PFSK-1 (cell line): ENCODE results near the gene SKIL.

Source experiments
- FOXP2 ChIP-seq: optimal IDR thresholded peaks from 2 replicates; pipeline ENCODE3; 2011; ENCODE audit warnings: borderline replicate concordance, control low read depth, inconsistent platforms; ENCODE audit not compliant: insufficient read depth; ENCODE audit errors: extremely low read length, extremely low read depth
- POLR2AphosphoS5 ChIP-seq: IDR thresholded peaks from 2 replicates; pipeline ENCODE4 v1.6.1; 2012; ENCODE audit warnings: low read depth, mild to moderate bottlenecking, control low read depth, low read length, moderate library complexity
- SIN3A ChIP-seq: IDR thresholded peaks from 2 replicates; pipeline ENCODE4 v1.6.1; 2012; ENCODE audit warnings: mild to moderate bottlenecking, low read length, moderate library complexity, borderline replicate concordance; ENCODE audit not compliant: insufficient read depth
- TAF1 ChIP-seq: IDR thresholded peaks from 2 replicates; pipeline ENCODE4 v1.6.1; 2012; ENCODE audit warnings: low read length, control low read depth, borderline replicate concordance; ENCODE audit not compliant: insufficient read depth
- TF ChIP-seq, protein P1 (sequence below), 2 experiments: IDR thresholded peaks; 2 replicates each; pipeline versions ENCODE4 v1.6.1 to v1.8.0; 2011 to 2012; ENCODE audit warnings: low read depth in 2 of 2, low read length in 2 of 2, control low read depth in 1 of 2, inconsistent platforms in 1 of 2, mild to moderate bottlenecking in 1 of 2, moderate library complexity in 1 of 2; ENCODE audit not compliant: insufficient read depth in 1 of 2

SKIL gene

DNA sequence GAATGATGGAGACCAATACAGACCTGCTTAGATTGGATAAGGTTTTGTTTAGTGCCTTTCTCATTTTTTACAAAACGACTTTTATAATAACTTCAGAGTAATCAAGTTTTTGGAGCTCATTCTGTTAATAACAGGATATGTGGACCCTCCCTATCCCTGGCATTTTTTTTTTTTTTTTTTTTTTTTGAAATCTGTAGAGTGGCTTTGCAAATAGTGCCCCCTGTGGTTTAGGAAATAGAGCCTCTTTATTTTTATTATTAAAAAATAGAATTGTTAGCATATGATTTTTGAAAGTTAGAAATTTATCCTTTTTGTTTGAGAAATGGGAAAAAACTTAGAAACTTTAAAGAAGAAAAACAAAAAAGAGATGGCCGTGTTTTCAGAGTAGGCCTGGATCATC is 11.4 kb downstream of the SKIL start:
- TF ChIP-seq SIN3A = no peak
- TF ChIP-seq TAF1 = no peak
- TF ChIP-seq POLR2AphosphoS5 = no peak
- TF ChIP-seq, protein P1, sequence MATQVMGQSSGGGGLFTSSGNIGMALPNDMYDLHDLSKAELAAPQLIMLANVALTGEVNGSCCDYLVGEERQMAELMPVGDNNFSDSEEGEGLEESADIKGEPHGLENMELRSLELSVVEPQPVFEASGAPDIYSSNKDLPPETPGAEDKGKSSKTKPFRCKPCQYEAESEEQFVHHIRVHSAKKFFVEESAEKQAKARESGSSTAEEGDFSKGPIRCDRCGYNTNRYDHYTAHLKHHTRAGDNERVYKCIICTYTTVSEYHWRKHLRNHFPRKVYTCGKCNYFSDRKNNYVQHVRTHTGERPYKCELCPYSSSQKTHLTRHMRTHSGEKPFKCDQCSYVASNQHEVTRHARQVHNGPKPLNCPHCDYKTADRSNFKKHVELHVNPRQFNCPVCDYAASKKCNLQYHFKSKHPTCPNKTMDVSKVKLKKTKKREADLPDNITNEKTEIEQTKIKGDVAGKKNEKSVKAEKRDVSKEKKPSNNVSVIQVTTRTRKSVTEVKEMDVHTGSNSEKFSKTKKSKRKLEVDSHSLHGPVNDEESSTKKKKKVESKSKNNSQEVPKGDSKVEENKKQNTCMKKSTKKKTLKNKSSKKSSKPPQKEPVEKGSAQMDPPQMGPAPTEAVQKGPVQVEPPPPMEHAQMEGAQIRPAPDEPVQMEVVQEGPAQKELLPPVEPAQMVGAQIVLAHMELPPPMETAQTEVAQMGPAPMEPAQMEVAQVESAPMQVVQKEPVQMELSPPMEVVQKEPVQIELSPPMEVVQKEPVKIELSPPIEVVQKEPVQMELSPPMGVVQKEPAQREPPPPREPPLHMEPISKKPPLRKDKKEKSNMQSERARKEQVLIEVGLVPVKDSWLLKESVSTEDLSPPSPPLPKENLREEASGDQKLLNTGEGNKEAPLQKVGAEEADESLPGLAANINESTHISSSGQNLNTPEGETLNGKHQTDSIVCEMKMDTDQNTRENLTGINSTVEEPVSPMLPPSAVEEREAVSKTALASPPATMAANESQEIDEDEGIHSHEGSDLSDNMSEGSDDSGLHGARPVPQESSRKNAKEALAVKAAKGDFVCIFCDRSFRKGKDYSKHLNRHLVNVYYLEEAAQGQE (IDR thresholded peaks at IDR 0.05; ENCODE audit: insufficient read depth in 1 of 2, low read depth in 2 of 2, low read length in 2 of 2) = no peak
- TF ChIP-seq FOXP2 = no peak

DNA sequence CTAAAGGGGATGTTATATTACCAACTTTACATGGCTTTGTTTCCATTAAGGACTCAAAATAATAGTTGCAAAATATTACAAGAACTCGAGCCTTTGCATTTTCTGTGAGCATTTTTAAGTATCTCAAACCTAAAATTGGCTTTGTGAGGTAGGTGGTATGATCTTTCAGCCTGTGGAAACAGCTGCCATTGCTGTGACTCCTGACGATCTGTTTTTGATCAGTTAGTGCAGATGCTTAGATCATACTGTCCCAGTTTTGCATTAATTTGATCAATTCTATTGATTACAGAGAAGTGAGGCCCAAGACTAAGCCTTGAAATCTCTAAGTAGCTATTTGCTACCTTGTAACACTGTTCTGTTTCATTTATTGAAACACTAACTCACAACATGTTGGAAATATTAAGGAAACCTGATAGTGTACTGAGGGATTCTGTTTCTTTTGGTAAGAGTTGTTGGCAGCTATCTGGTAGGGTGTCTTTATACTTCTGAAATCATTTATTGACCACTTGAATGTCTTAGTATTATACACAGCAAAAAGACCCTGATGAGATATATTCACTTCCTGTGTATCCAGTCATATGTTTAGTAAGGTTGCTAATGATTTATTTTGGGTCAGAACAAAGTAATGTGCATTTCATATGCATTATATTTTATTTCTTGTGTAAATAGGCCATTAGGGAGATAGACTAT is 14.8 kb downstream of the SKIL start:
- no peak for TF ChIP-seq FOXP2
- no peak for TF ChIP-seq TAF1
- TF ChIP-seq POLR2AphosphoS5 = no peak
- TF ChIP-seq, protein P1 (IDR thresholded peaks at IDR 0.05; ENCODE audit: insufficient read depth in 1 of 2, low read depth in 2 of 2, low read length in 2 of 2) = no peak
- no peak for TF ChIP-seq SIN3A

DNA sequence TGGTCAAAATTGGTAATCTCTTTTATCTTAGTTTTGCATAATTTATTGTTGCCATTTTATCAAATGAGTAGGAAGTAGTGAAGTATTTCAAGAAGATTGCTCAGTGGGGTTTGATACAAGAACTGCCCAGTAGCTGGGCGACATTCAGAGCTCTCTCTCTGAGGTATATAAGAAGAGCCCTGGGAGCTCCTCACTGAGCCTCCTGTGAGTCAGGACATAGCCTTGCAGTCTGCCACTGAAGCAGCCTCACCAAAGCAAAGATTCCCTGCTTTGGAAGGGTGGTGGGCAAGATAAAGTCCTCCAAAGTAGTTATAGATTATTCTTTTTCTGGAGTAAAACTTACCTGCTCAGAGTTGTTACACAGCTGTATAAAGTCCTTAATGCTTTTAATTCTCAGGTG is 26.1 kb downstream of the SKIL start:
- TF ChIP-seq, protein P1 (IDR thresholded peaks at IDR 0.05; ENCODE audit: insufficient read depth in 1 of 2, low read depth in 2 of 2, low read length in 2 of 2) = no peak
- TF ChIP-seq SIN3A (no peak), TAF1 (no peak), POLR2AphosphoS5 (no peak), FOXP2 (no peak)

DNA sequence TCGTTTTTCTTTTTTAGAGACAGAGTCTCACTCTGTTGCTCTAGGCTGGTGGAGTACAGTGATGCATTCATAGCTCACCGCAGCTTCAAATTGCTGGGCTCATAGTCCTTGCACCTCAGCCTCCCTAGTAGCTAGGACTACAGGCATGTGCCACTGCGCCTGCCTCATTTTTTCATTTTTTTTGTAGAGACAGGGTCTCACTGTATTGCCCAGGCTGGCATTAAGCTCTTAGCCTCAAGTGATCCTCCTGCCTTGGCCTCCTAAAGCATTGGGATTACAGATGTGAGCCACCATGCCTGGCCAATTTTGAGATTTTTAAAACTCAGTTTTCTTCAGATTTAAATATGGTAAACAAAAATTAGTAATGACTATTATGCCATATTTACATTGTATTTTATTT is 29.0 kb downstream of the SKIL start:
- TF ChIP-seq, protein P1 (IDR thresholded peaks at IDR 0.05; ENCODE audit: insufficient read depth in 1 of 2, low read depth in 2 of 2, low read length in 2 of 2) = no peak

DNA sequence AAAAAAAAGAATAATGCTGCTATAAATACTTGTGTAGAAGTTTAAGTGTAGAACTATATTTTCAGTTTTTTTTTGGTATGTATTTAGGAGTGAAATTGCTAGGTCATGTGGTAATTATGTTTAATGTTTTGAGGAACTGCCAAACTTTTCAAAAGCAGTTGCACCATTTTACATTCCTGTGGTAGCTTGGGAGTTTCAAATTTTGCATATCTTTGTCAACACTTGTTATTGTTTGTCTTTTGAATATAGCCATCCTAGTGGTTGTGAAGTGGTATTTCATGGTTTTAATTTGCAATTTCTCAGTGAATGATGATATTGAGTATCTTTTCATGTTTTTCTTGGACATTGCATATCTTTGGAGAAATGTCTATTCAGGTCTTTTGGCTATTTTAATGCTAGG is 30.4 kb downstream of the SKIL start:
- TF ChIP-seq FOXP2 = no peak
